ENCODE data around the gene TLCD3A. TPM values are rescaled to one million over a fixed set of nuclear protein-coding genes. Genes with fewer than 3 reads are reported as not detected.

TLCD3A gene
- total and polyA plus RNA-seq, 10 of the 15 experiments (the other 5 are each of a cell fraction or from before 2014, with no cell fraction given): 2.9 to 29.7 (median 17.8) TPM

- in situ Hi-C loops (cut with MboI): no loop called here
- intact Hi-C loops (cut with micrococcal nuclease; ENCODE audit: unreplicated experiment): loop anchor here (5.0 kb wide), 1 partner anchor 273 kb away; a partner anchor contains a TSS
- SMC1A ChIA-PET (ENCODE audit: uncharacterized antibody, unreplicated experiment): no interaction called here
- no peak overlapping the region for H3K9ac ChIP-seq (ENCODE audit: control insufficient read depth, insufficient read depth, low read length)
- TF ChIP-seq, protein P1, sequence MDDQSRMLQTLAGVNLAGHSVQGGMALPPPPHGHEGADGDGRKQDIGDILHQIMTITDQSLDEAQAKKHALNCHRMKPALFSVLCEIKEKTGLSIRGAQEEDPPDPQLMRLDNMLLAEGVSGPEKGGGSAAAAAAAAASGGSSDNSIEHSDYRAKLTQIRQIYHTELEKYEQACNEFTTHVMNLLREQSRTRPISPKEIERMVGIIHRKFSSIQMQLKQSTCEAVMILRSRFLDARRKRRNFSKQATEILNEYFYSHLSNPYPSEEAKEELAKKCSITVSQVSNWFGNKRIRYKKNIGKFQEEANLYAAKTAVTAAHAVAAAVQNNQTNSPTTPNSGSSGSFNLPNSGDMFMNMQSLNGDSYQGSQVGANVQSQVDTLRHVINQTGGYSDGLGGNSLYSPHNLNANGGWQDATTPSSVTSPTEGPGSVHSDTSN (IDR thresholded peaks at IDR 0.05; ENCODE audit: insufficient replicate concordance, low read depth, low read length): no peak
- TF ChIP-seq, protein P2, sequence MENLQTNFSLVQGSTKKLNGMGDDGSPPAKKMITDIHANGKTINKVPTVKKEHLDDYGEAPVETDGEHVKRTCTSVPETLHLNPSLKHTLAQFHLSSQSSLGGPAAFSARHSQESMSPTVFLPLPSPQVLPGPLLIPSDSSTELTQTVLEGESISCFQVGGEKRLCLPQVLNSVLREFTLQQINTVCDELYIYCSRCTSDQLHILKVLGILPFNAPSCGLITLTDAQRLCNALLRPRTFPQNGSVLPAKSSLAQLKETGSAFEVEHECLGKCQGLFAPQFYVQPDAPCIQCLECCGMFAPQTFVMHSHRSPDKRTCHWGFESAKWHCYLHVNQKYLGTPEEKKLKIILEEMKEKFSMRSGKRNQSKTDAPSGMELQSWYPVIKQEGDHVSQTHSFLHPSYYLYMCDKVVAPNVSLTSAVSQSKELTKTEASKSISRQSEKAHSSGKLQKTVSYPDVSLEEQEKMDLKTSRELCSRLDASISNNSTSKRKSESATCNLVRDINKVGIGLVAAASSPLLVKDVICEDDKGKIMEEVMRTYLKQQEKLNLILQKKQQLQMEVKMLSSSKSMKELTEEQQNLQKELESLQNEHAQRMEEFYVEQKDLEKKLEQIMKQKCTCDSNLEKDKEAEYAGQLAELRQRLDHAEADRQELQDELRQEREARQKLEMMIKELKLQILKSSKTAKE (IDR thresholded peaks at IDR 0.05; ENCODE audit: low read depth, poor library complexity, severe bottlenecking): no peak
- TF ChIP-seq CHD4 (IDR thresholded peaks at IDR 0.05) (no peak), MEF2A (IDR thresholded peaks at IDR 0.05; ENCODE audit: insufficient read depth, low read depth, low read length) (no peak), ESRRA (IDR thresholded peaks at IDR 0.05; ENCODE audit: low read length) (no peak), MYC (IDR thresholded peaks at IDR 0.05; ENCODE audit: insufficient read depth, insufficient read length, insufficient replicate concordance, low read length, severe bottlenecking) (no peak), BMI1 (IDR thresholded peaks at IDR 0.05; ENCODE audit: borderline replicate concordance) (no peak), TCF7 (IDR thresholded peaks at IDR 0.05; ENCODE audit: borderline replicate concordance) (no peak)
- TF ChIP-seq, protein P3, sequence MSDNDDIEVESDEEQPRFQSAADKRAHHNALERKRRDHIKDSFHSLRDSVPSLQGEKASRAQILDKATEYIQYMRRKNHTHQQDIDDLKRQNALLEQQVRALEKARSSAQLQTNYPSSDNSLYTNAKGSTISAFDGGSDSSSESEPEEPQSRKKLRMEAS (IDR thresholded peaks at IDR 0.05; ENCODE audit: low read depth, low read length): no peak
- TF ChIP-seq, protein P4, sequence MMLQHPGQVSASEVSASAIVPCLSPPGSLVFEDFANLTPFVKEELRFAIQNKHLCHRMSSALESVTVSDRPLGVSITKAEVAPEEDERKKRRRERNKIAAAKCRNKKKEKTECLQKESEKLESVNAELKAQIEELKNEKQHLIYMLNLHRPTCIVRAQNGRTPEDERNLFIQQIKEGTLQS (IDR thresholded peaks at IDR 0.05; ENCODE audit: borderline replicate concordance, extremely low read depth, low read depth, low read length): no peak
- TF ChIP-seq, protein P5, sequence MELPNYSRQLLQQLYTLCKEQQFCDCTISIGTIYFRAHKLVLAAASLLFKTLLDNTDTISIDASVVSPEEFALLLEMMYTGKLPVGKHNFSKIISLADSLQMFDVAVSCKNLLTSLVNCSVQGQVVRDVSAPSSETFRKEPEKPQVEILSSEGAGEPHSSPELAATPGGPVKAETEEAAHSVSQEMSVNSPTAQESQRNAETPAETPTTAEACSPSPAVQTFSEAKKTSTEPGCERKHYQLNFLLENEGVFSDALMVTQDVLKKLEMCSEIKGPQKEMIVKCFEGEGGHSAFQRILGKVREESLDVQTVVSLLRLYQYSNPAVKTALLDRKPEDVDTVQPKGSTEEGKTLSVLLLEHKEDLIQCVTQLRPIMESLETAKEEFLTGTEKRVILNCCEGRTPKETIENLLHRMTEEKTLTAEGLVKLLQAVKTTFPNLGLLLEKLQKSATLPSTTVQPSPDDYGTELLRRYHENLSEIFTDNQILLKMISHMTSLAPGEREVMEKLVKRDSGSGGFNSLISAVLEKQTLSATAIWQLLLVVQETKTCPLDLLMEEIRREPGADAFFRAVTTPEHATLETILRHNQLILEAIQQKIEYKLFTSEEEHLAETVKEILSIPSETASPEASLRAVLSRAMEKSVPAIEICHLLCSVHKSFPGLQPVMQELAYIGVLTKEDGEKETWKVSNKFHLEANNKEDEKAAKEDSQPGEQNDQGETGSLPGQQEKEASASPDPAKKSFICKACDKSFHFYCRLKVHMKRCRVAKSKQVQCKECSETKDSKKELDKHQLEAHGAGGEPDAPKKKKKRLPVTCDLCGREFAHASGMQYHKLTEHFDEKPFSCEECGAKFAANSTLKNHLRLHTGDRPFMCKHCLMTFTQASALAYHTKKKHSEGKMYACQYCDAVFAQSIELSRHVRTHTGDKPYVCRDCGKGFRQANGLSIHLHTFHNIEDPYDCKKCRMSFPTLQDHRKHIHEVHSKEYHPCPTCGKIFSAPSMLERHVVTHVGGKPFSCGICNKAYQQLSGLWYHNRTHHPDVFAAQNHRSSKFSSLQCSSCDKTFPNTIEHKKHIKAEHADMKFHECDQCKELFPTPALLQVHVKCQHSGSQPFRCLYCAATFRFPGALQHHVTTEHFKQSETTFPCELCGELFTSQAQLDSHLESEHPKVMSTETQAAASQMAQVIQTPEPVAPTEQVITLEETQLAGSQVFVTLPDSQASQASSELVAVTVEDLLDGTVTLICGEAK (IDR thresholded peaks at IDR 0.05; ENCODE audit: borderline replicate concordance): no peak
- CTCF ChIA-PET: interaction anchor here (1.1 to 2.2 kb wide), 2 partner anchors 15 to 273 kb away, joined by 4 to 8 read pairs; no protein-coding TSS in a partner anchor
- H3K79me2 ChIP-seq (ENCODE audit: control insufficient read depth, insufficient read depth, low read length): no peaks in the 10 kb centered on the region
- no peak for DNase-seq (ENCODE audit: low read depth, low spot score)
- H3K27ac ChIP-seq (ENCODE audit: control insufficient read depth, insufficient read depth): no peak overlapping the region
- no peaks in the 10 kb centered on the region for H4K20me1 ChIP-seq (ENCODE audit: control insufficient read depth, insufficient read depth)
- H2AFZ ChIP-seq (ENCODE audit: control insufficient read depth, low read depth, low read length): no peak overlapping the region
- H3K27me3 ChIP-seq (replicated peaks in 1 of 2; ENCODE audit: control insufficient read depth in 2 of 2, insufficient read depth in 2 of 2, low read length in 1 of 2): no peaks in the 10 kb centered on the region
- no peak for FAIRE-seq
- H3K4me1 ChIP-seq (ENCODE audit: control insufficient read depth, insufficient read depth, low read length): no peaks in the 10 kb centered on the region
- no TSS peak for BruUV-seq (replicated peaks)
- RAD21 ChIA-PET (ENCODE audit: unreplicated experiment): interaction anchor here (1.1 to 1.4 kb wide), 2 partner anchors 15 to 273 kb away, joined by 4 read pairs; no protein-coding TSS in a partner anchor
- POLR2A ChIA-PET: no interaction called here
- ATAC-seq: no peak
- H3K4me3 ChIP-seq: no peak overlapping the region
- 98% methylated on average over 6 of the region's 6 CpGs for WGBS (ENCODE audit: insufficient coverage, insufficient replicate concordance, low lambda C conversion rate, missing lambda C conversion rate)
- H3K9me3 ChIP-seq (replicated peaks; ENCODE audit: control insufficient read depth, insufficient read depth, low read length): no peaks in the 10 kb centered on the region
- no peak overlapping the region for H3K4me2 ChIP-seq (ENCODE audit: control insufficient read depth, insufficient read depth)
- H3K36me3 ChIP-seq (ENCODE audit: control insufficient read depth in 2 of 2, insufficient read depth in 2 of 2, low read length in 1 of 2): peaks cover 0 to 7% of the 10 kb centered on the region in 2 experiments; a peak in 2 of 4 replicates
Measured at GRCh38 chr17:685006-685405, 47.4 kb upstream of the TLCD3A start.
